Heart left ventricle (tissue), 13 donors: ENCODE measurements around the gene FBXL17.

Source experiments
- CTCF ChIP-seq, 12 donors: fragments of 200-600 bp; sonication (generic) in 4 of 12; IDR thresholded peaks; one replicate each; pipeline versions ENCODE4 v1.5.0 to v1.8.0; 2018 to 2022; ENCODE audit warnings: antibody characterized with exemption in 12 of 12, mild to moderate bottlenecking in 5 of 12
- POLR2A ChIP-seq, 2 donors: fragments of 450-650 bp; IDR thresholded peaks; one replicate each; pipeline ENCODE4 v1.6.1; 2017; ENCODE audit warnings: antibody characterized with exemption in 2 of 2, mild to moderate bottlenecking in 2 of 2, moderate library complexity in 2 of 2
- donor health status: ischemic (EF 13 %, LVEDD 7.1; RV severe dilation, severe dysfunction).
- donor health status: DM: no; HTN: yes; CAD: no.
- donor health status: DM: no; HTN: no; CAD: no.
- donor health status: ischemic (EF 25% LVEDD 6.9; RV normal size, moderate dysfunction).
- donor health status: ischemic (EF 25% LVEDD 5.7; RV mildly dilated, moderate dysfunction).
- donor health status: ischemic (EF 35%, LVEDD 5.7; RV mildly dilated, moderate dysfunction).
- donor health status: nonischemic (EF 11% LVEDD 7.7; RV severe dilation, severe dysfunction).
- donor health status: DM: yes; HTN: yes; CAD: no.
- donor health status: PGD.
- donor health status: ischemic (EF 29% LVEDD 5.4; RV normal size, mild dysfunction).
- donor health status: nonischemic (EF 23%, LVEDD 6.1; RV moderate dilation, normal function).

- TF ChIP-seq CTCF (IDR thresholded peaks at IDR 0.05) (no peak), POLR2A (IDR thresholded peaks at IDR 0.05) (no peak)
Measured at GRCh38 chr5:108372369-108372768, 9.5 kb downstream of the FBXL17 start.
